ENCODE results near the gene PLEKHA8. TPM values are rescaled to one million over a fixed set of nuclear protein-coding genes. Genes with fewer than 3 reads are reported as not detected.

The PLEKHA8 gene, protein sequence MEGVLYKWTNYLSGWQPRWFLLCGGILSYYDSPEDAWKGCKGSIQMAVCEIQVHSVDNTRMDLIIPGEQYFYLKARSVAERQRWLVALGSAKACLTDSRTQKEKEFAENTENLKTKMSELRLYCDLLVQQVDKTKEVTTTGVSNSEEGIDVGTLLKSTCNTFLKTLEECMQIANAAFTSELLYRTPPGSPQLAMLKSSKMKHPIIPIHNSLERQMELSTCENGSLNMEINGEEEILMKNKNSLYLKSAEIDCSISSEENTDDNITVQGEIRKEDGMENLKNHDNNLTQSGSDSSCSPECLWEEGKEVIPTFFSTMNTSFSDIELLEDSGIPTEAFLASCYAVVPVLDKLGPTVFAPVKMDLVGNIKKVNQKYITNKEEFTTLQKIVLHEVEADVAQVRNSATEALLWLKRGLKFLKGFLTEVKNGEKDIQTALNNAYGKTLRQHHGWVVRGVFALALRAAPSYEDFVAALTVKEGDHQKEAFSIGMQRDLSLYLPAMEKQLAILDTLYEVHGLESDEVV
- total RNA-seq = 1 to 10 TPM; 9.0 to 10.0 TPM
- 3.7 TPM for polyA plus RNA-seq

GRCh38 chr7:30028216-30028748 is at the start of gene PLEKHA8:
TSS of gene PLEKHA8 (plus strand) at chr7:30028412. CDS start at chr7:30028763, 351 bp downstream.
- peaks cover 29 to 44% (median 44%) of the 10 kb centered on the region in 3 donors for H3K4me1 Mint-ChIP-seq
- H3K27ac Mint-ChIP-seq = peak within 1 kb of the TSS; percentile 88 to 97 (median 92)
- peak within 1 kb of the TSS; percentile 92 for H3K4me3 ChIP-seq (ENCODE audit: low read length)
- H3K4me1 ChIP-seq (ENCODE audit: insufficient read depth, low read length) = peaks cover 25% of the 10 kb centered on the region
- H3K27ac ChIP-seq (ENCODE audit: low read depth, low read length) = peak within 1 kb of the TSS; percentile 72
- no peaks in the 10 kb centered on the region for H3K27me3 Mint-ChIP-seq
- H3K27me3 ChIP-seq (ENCODE audit: insufficient read depth, low read length, poor library complexity, severe bottlenecking) = no peaks in the 10 kb centered on the region
- POLR2A ChIA-PET = interaction anchor here (0.7 kb wide), 1 partner anchor 318 kb away, joined by 3 read pairs; no protein-coding TSS in a partner anchor
- CTCF ChIA-PET = interaction anchor here (1.3 to 1.8 kb wide), 3 partner anchors 25 to 34 kb away, joined by 3 to 7 read pairs (median 4); no protein-coding TSS in a partner anchor
- peak; percentile 79 to 91 (median 87) for DNase-seq
- no peaks in the 10 kb centered on the region for H3K36me3 ChIP-seq (ENCODE audit: insufficient read depth, low read length)
- peak within 1 kb of the TSS in 3 of 7 donors; percentile 95 to 99 (median 96) for H3K4me3 Mint-ChIP-seq
- H3K9me3 Mint-ChIP-seq = no peaks in the 10 kb centered on the region
- H3K36me3 Mint-ChIP-seq = peaks cover 0 to 22% (median 0%) of the 10 kb centered on the region in 3 donors
- no peaks in the 10 kb centered on the region for H3K9me3 ChIP-seq (ENCODE audit: low read length)

DNA sequence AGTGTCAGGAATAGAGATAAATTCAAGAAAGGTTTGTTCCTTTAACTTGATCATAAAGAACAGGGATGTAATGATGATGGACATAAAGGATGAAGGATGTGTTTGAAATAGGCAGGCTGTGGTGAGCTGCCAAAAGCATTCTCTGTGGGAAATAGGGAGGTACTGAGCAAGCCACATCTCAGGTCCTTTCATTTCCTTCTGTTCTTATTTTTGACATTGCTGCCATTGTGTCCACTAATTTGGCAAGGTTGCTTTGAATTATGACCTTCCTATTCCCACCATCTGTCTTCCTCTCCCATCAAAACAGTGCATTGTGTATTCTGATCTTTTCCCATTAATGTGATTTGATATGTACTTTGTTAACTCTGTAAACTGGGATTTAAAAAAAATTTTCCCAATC is 48.1 kb upstream of the PLEKHA8 start:
- H3K36me3 ChIP-seq (ENCODE audit: insufficient read depth, low read length) = no peaks in the 10 kb centered on the region
- ChIA-PET CTCF (interaction anchor here (0.5 kb wide), 1 partner anchor 393 kb away, joined by 3 read pairs; no protein-coding TSS in a partner anchor), POLR2A (no interaction called here)
- Mint-ChIP-seq H3K4me3 (no peak overlapping the region), H3K27ac (no peak overlapping the region), H3K36me3 (no peaks in the 10 kb centered on the region), H3K4me1 (peaks cover 0 to 5% (median 0%) of the 10 kb centered on the region in 3 donors), H3K9me3 (no peaks in the 10 kb centered on the region), H3K27me3 (peaks cover 4 to 47% of the 10 kb centered on the region in 2 donors)
- no peak overlapping the region for H3K4me3 ChIP-seq (ENCODE audit: low read length)
- H3K9me3 ChIP-seq (ENCODE audit: low read length) = no peaks in the 10 kb centered on the region
- no peaks in the 10 kb centered on the region for H3K4me1 ChIP-seq (ENCODE audit: insufficient read depth, low read length)
- H3K27me3 ChIP-seq (ENCODE audit: insufficient read depth, low read length, poor library complexity, severe bottlenecking) = no peaks in the 10 kb centered on the region
- no peak for DNase-seq
- no peak overlapping the region for H3K27ac ChIP-seq (ENCODE audit: low read depth, low read length)

GRCh38 chr7:29987083-29987482 is 41.1 kb upstream of the PLEKHA8 start:
- Histone ChIP-seq H3K27ac (ENCODE audit: low read depth, low read length) (no peak overlapping the region), H3K4me3 (ENCODE audit: low read length) (no peak overlapping the region), H3K9me3 (ENCODE audit: low read length) (no peaks in the 10 kb centered on the region), H3K4me1 (ENCODE audit: insufficient read depth, low read length) (no peaks in the 10 kb centered on the region), H3K36me3 (ENCODE audit: insufficient read depth, low read length) (no peaks in the 10 kb centered on the region), H3K27me3 (ENCODE audit: insufficient read depth, low read length, poor library complexity, severe bottlenecking) (peaks cover 27% of the 10 kb centered on the region)
- Mint-ChIP-seq H3K36me3 (no peaks in the 10 kb centered on the region), H3K4me3 (peak overlapping the region in 2 of 7 donors; percentile 15 to 95), H3K4me1 (peaks cover 8 to 21% (median 11%) of the 10 kb centered on the region in 3 donors), H3K27me3 (peaks cover 34 to 55% of the 10 kb centered on the region in 2 donors), H3K27ac (peak overlapping the region in 6 of 8 donors; percentile 2 to 35 (median 24)), H3K9me3 (peaks cover 0 to 8% (median 2%) of the 10 kb centered on the region in 5 donors)
- POLR2A ChIA-PET = interaction anchor here (1.0 kb wide), 1 partner anchor 42 kb away, joined by 4 read pairs; no protein-coding TSS in a partner anchor
- DNase-seq = no peak
- CTCF ChIA-PET = no interaction called here

GRCh38 chr7:29987811-29988317 is 40.3 kb upstream of the PLEKHA8 start:
- no peaks in the 10 kb centered on the region for H3K36me3 ChIP-seq (ENCODE audit: insufficient read depth, low read length)
- H3K27ac ChIP-seq (ENCODE audit: low read depth, low read length) = no peak overlapping the region
- no peaks in the 10 kb centered on the region for H3K4me1 ChIP-seq (ENCODE audit: insufficient read depth, low read length)
- no peak overlapping the region for H3K4me3 ChIP-seq (ENCODE audit: low read length)
- H3K27me3 ChIP-seq (ENCODE audit: insufficient read depth, low read length, poor library complexity, severe bottlenecking) = peaks cover 27% of the 10 kb centered on the region
- H3K4me1 Mint-ChIP-seq = peaks cover 8 to 21% (median 11%) of the 10 kb centered on the region in 3 donors
- POLR2A ChIA-PET = interaction anchor here (1.0 kb wide), 1 partner anchor 41 kb away, joined by 4 read pairs; no protein-coding TSS in a partner anchor
- peak overlapping the region in 6 of 8 donors; percentile 62 to 97 (median 86) for H3K27ac Mint-ChIP-seq
- H3K4me3 Mint-ChIP-seq = peak overlapping the region; percentile 74 to 95 (median 92)
- peaks cover 3 to 16% (median 8%) of the 10 kb centered on the region in 5 donors for H3K9me3 Mint-ChIP-seq
- DNase-seq = no peak
- peaks cover 0 to 4% (median 0%) of the 10 kb centered on the region in 3 donors for H3K36me3 Mint-ChIP-seq
- peaks cover 42 to 61% of the 10 kb centered on the region in 2 donors for H3K27me3 Mint-ChIP-seq
- CTCF ChIA-PET = no interaction called here
- no peaks in the 10 kb centered on the region for H3K9me3 ChIP-seq (ENCODE audit: low read length)

DNA sequence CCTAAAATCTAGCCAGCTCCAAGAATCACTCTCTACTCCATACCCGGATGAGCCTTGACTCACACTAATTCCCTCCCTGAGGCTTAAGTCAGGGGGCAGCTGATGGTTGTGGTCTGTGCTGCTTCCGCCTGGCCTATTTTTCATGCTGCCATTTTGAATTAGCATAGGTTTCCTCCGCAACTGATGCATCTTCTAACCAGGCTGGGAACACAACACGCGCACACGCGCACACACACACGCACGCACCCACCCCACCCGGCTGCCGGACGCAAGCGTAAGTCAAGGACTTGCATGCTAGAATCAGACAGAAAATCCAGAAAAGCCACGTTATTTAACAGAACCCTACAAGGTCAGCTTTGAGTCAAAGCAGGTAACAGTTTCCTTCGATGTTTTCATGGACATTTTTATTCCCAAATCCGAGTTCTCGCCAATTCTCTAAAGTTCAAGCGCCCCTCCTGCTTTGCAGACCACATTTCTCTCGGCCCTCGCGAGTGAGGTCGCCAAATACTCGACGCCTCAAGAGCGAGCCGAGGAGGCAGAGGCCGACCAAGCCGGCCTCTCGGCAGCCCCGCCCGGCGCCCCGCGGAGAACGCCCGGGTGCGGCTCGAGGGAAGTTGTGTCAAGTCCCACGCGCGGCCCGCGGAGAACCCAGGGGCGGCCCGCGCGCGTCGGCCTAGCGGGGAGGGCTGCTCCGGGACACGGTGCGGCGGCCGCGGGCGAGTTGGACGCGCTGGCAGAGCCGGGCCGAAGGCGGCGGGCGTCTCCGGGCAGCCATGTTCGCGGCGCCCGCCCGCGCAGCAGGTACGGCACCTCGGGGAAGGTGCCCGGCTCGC is 39.6 kb upstream of the PLEKHA8 start:
- peak overlapping the region; percentile 49 for H3K4me3 ChIP-seq (ENCODE audit: low read length)
- CTCF ChIA-PET = no interaction called here
- H3K27ac ChIP-seq (ENCODE audit: low read depth, low read length) = no peak overlapping the region

DNA sequence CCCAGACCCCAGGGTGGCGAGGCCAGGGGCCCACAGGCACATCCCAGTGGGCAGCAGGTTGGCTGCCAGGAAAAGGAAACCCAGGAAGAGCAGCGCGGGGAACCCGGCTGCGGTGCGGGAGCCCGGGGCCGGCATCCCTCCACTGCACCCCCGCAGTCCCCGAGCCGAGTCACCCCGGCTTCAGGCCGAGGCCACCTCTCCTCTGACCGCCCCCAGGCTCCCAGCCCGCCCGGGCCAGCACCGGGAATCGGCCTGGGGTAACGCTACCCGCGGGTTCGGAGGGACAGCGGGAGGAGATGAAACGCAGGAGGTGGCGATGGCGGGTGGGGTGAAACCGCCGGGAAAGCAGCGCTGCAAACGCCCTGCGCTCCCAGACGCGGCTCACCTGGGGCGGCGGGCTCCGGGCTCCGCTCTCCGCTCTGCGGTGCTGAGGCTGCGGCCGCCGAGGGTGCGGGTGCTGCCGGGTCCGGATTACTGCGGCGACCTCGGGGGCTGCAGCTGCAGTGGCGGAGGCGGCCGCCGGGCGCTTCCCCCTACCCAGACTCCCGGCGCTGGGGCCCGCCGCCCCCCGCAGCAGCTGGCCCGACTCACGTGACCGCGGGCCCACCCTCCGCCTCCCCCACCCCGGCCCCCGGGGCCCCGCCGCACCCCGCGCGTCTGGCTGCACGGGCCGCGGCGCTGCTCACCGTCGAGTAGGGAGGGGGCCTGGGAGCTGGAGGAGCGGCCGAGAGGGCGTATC is 38.8 kb upstream of the PLEKHA8 start, which contains the start of gene SCRN1:
TSS of gene SCRN1 (minus strand) at position 545 of the 739 bp plus-strand sequence. CDS start 20,734 bp downstream, outside the sequence.
- no peaks in the 10 kb centered on the region for H3K36me3 ChIP-seq (ENCODE audit: insufficient read depth, low read length)
- Mint-ChIP-seq H3K4me1 (peaks cover 8 to 21% (median 11%) of the 10 kb centered on the region in 3 donors), H3K27ac (peak within 1 kb of the TSS; percentile 62 to 97 (median 85)), H3K4me3 (peak within 1 kb of the TSS; percentile 74 to 95 (median 92)), H3K36me3 (peaks cover 0 to 5% (median 0%) of the 10 kb centered on the region in 3 donors), H3K27me3 (peaks cover 46 to 58% of the 10 kb centered on the region in 2 donors), H3K9me3 (peaks cover 4 to 23% (median 14%) of the 10 kb centered on the region in 5 donors)
- peak within 1 kb of the TSS; percentile 49 for H3K4me3 ChIP-seq (ENCODE audit: low read length)
- CTCF ChIA-PET = no interaction called here
- no peaks in the 10 kb centered on the region for H3K4me1 ChIP-seq (ENCODE audit: insufficient read depth, low read length)
- peaks cover 27% of the 10 kb centered on the region for H3K27me3 ChIP-seq (ENCODE audit: insufficient read depth, low read length, poor library complexity, severe bottlenecking)
- peak in 4 of 5 donors; percentile 6 to 40 (median 28) for DNase-seq
- H3K27ac ChIP-seq (ENCODE audit: low read depth, low read length) = no peak within 1 kb of the TSS
- POLR2A ChIA-PET = no interaction called here
- H3K9me3 ChIP-seq (ENCODE audit: low read length) = no peaks in the 10 kb centered on the region

More for the DNA sequence above, 39.6 kb upstream of the PLEKHA8 start:
- peaks cover 0 to 5% (median 0%) of the 10 kb centered on the region in 3 donors for H3K36me3 Mint-ChIP-seq
- H3K27ac Mint-ChIP-seq = peak overlapping the region; percentile 62 to 97 (median 84)
- POLR2A ChIA-PET = interaction anchor here (1.0 kb wide), 1 partner anchor 41 kb away, joined by 4 read pairs; no protein-coding TSS in a partner anchor
- Histone ChIP-seq H3K36me3 (ENCODE audit: insufficient read depth, low read length) (no peaks in the 10 kb centered on the region), H3K4me1 (ENCODE audit: insufficient read depth, low read length) (no peaks in the 10 kb centered on the region), H3K27me3 (ENCODE audit: insufficient read depth, low read length, poor library complexity, severe bottlenecking) (peaks cover 27% of the 10 kb centered on the region), H3K9me3 (ENCODE audit: low read length) (no peaks in the 10 kb centered on the region)
- H3K27me3 Mint-ChIP-seq = peaks cover 47 to 57% of the 10 kb centered on the region in 2 donors
- peaks cover 4 to 23% (median 14%) of the 10 kb centered on the region in 5 donors for H3K9me3 Mint-ChIP-seq
- H3K4me1 Mint-ChIP-seq = peaks cover 8 to 21% (median 11%) of the 10 kb centered on the region in 3 donors
- peak in 4 of 5 donors; percentile 7 to 43 (median 34) for DNase-seq
- H3K4me3 Mint-ChIP-seq = peak overlapping the region; percentile 74 to 95 (median 92)

Data from CD8-positive, alpha-beta memory T cell (primary cell).